PFSK-1 (cell line): ENCODE data around the gene PCBP3.

Experiments used
- FOXP2 ChIP-seq: optimal IDR thresholded peaks from 2 replicates; pipeline ENCODE3; 2011; ENCODE audit warnings: borderline replicate concordance, control low read depth, inconsistent platforms; ENCODE audit not compliant: insufficient read depth; ENCODE audit errors: extremely low read length, extremely low read depth
- POLR2AphosphoS5 ChIP-seq: IDR thresholded peaks from 2 replicates; pipeline ENCODE4 v1.6.1; 2012; ENCODE audit warnings: low read depth, mild to moderate bottlenecking, control low read depth, low read length, moderate library complexity
- REST ChIP-seq, 2 experiments: IDR thresholded peaks; 2 replicates each; pipeline versions ENCODE4 v1.6.1 to v1.8.0; 2011 to 2012; ENCODE audit warnings: low read depth in 2 of 2, low read length in 2 of 2, control low read depth in 1 of 2, inconsistent platforms in 1 of 2, mild to moderate bottlenecking in 1 of 2, moderate library complexity in 1 of 2; ENCODE audit not compliant: insufficient read depth in 1 of 2
- SIN3A ChIP-seq: IDR thresholded peaks from 2 replicates; pipeline ENCODE4 v1.6.1; 2012; ENCODE audit warnings: mild to moderate bottlenecking, low read length, moderate library complexity, borderline replicate concordance; ENCODE audit not compliant: insufficient read depth
- TAF1 ChIP-seq: IDR thresholded peaks from 2 replicates; pipeline ENCODE4 v1.6.1; 2012; ENCODE audit warnings: low read length, control low read depth, borderline replicate concordance; ENCODE audit not compliant: insufficient read depth

PCBP3 gene

DNA sequence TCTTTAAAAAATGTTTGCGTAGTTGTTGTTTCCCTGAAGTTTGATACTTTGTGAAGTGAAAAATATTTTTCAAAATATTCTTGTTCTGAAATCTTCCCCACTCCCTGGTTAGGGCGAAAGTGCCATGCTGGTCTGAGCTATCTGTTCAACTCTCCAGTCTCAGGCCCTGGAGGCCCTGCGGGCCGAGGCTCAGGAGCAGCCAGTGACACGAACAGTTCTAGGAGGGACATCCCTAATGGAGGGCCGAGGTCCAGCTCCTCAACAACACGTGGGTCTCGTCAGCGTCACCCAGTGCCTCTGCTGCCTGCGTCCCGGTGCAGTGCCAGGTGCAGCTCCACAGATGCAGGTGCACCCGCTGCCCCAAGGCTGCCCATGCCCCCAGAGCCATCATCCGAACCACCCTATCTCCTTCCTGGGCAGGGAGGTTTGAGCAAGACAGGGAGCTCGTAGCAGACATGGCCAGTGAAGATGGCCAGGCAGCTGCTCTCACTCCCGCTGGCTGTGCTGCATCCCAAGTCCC lies 268.3 kb downstream of the PCBP3 start:
- TF ChIP-seq REST (IDR thresholded peaks at IDR 0.05; ENCODE audit: insufficient read depth in 1 of 2, low read depth in 2 of 2, low read length in 2 of 2), result no peak
- TF ChIP-seq SIN3A, result no peak
- TF ChIP-seq FOXP2, result no peak
- TF ChIP-seq TAF1, result no peak
- TF ChIP-seq POLR2AphosphoS5, result no peak

- TF ChIP-seq REST (IDR thresholded peaks at IDR 0.05; ENCODE audit: insufficient read depth in 1 of 2, low read depth in 2 of 2, low read length in 2 of 2) (no peak), SIN3A (no peak), POLR2AphosphoS5 (no peak), FOXP2 (no peak), TAF1 (no peak)
Observed at GRCh38 chr21:45912611-45913417, 269.3 kb downstream of the PCBP3 start.

GRCh38 chr21:45913418-45913765 lies 269.9 kb downstream of the PCBP3 start:
- TF ChIP-seq SIN3A (no peak), FOXP2 (no peak), TAF1 (no peak), REST (IDR thresholded peaks at IDR 0.05; ENCODE audit: insufficient read depth in 1 of 2, low read depth in 2 of 2, low read length in 2 of 2) (no peak)

GRCh38 chr21:45913886-45914285 lies 270.4 kb downstream of the PCBP3 start:
- TF ChIP-seq TAF1 (no peak), FOXP2 (no peak), POLR2AphosphoS5 (no peak), SIN3A (no peak), REST (IDR thresholded peaks at IDR 0.05; ENCODE audit: insufficient read depth in 1 of 2, low read depth in 2 of 2, low read length in 2 of 2) (no peak)
